OCI-LY1 (cell line): ENCODE results near the gene SPRTN.

Experiments
- H2AFZ ChIP-seq: fragments of 200-600 bp; sonication (generic), shearing (Covaris generic); 2 replicates; pipeline ENCODE4 v1.6.0; 2014; ENCODE audit warnings: antibody characterized with exemption, mild to moderate bottlenecking, low read length
- H3F3A ChIP-seq: fragments of 200-600 bp; sonication (generic), shearing (Covaris generic); 2 replicates; pipeline ENCODE4 v1.6.0; 2014; ENCODE audit warnings: mild to moderate bottlenecking, antibody characterized with exemption, low read length, moderate library complexity; ENCODE audit not compliant: insufficient read depth
- H3K27ac ChIP-seq: fragments of 200-600 bp; sonication (generic); 2 replicates; pipeline ENCODE4 v1.5.1; 2014; ENCODE audit warnings: low read length, mixed run types, mild to moderate bottlenecking, low read depth; ENCODE audit not compliant: poor library complexity, severe bottlenecking
- H3K27me3 ChIP-seq: fragments of 200-600 bp; sonication (generic); 2 replicates; pipeline ENCODE4 v1.6.0; 2014; ENCODE audit warnings: antibody characterized with exemption, mild to moderate bottlenecking, low read length, moderate library complexity; ENCODE audit not compliant: insufficient read depth
- H3K36me3 ChIP-seq: fragments of 200-600 bp; sonication (generic); 2 replicates; pipeline ENCODE4 v1.6.1; 2014; ENCODE audit warnings: mild to moderate bottlenecking, antibody characterized with exemption, low read length, moderate library complexity, mixed read lengths; ENCODE audit not compliant: insufficient read depth
- H3K4me1 ChIP-seq: fragments of 200-600 bp; sonication (generic); 2 replicates; pipeline ENCODE4 v1.5.1; 2014; ENCODE audit warnings: mild to moderate bottlenecking, low read length, moderate library complexity; ENCODE audit not compliant: insufficient read depth, severe bottlenecking
- H3K4me2 ChIP-seq: fragments of 200-600 bp; sonication (generic), shearing (Covaris generic); 2 replicates; pipeline ENCODE4 v1.6.1; 2014; ENCODE audit warnings: low read length
- H3K4me3 ChIP-seq: fragments of 200-600 bp; sonication (generic); 2 replicates; pipeline ENCODE4 v1.5.1; 2014; ENCODE audit warnings: low read length, low read depth, mild to moderate bottlenecking, mixed read lengths; ENCODE audit not compliant: poor library complexity, severe bottlenecking
- H3K79me2 ChIP-seq: fragments of 200-600 bp; shearing (Covaris generic); 2 replicates; pipeline ENCODE4 v1.6.1; 2016; ENCODE audit warnings: mixed run types, low read length, mixed read lengths; ENCODE audit not compliant: insufficient read depth
- H3K9ac ChIP-seq: fragments of 200-600 bp; sonication (generic), shearing (Covaris generic); 2 replicates; pipeline ENCODE4 v1.6.1; 2014; ENCODE audit warnings: mild to moderate bottlenecking, low read length, mixed read lengths
- H3K9me2 ChIP-seq: fragments of 200-600 bp; sonication (generic), shearing (Covaris generic); 2 replicates; pipeline ENCODE4 v1.6.1; 2014; ENCODE audit warnings: low read depth, mild to moderate bottlenecking, low read length, mixed read lengths
- H3K9me3 ChIP-seq: fragments of 200-600 bp; shearing (Covaris generic); 2 replicates; pipeline ENCODE4 v1.6.1; 2014; ENCODE audit warnings: low read length, mixed read lengths
- H4K20me1 ChIP-seq: fragments of 200-600 bp; sonication (generic), shearing (Covaris generic); 2 replicates; pipeline ENCODE4 v1.6.0; 2016; ENCODE audit warnings: mild to moderate bottlenecking, low read length; ENCODE audit not compliant: insufficient read depth
- CTCF ChIP-seq: fragments of 200-600 bp; sonication (generic), shearing (Covaris generic); IDR thresholded peaks from 2 replicates; pipeline ENCODE4 v1.5.1; 2017; ENCODE audit warnings: mild to moderate bottlenecking, antibody characterized with exemption, low read length, moderate library complexity, mixed read lengths
- EZH2 ChIP-seq: fragments of 200-600 bp; sonication (generic), shearing (Covaris generic); IDR thresholded peaks from 2 replicates; pipeline ENCODE4 v1.8.0; 2017; ENCODE audit warnings: borderline replicate concordance, mixed run types, mild to moderate bottlenecking, antibody characterized with exemption, low read length, moderate library complexity, mixed read lengths

SPRTN gene

GRCh38 chr1:231362325-231362724 is 24.2 kb downstream of the SPRTN start:
- H4K20me1 ChIP-seq: no peaks in the 10 kb centered on the region
- H3K79me2 ChIP-seq: no peaks in the 10 kb centered on the region
- TF ChIP-seq CTCF (no peak), EZH2 (no peak)
- peaks cover 4% of the 10 kb centered on the region for H3K4me1 ChIP-seq
- H3K27ac ChIP-seq: no peak overlapping the region
- no peak overlapping the region for H2AFZ ChIP-seq
- H3K9ac ChIP-seq: no peak overlapping the region
- no peaks in the 10 kb centered on the region for H3F3A ChIP-seq
- H3K4me2 ChIP-seq: no peak overlapping the region
- H3K9me2 ChIP-seq: no peaks in the 10 kb centered on the region
- H3K4me3 ChIP-seq: no peak overlapping the region
- H3K36me3 ChIP-seq: peaks cover 17% of the 10 kb centered on the region; the same call in 1 of the 2 replicates
- H3K9me3 ChIP-seq: no peaks in the 10 kb centered on the region
- H3K27me3 ChIP-seq: no peaks in the 10 kb centered on the region

DNA sequence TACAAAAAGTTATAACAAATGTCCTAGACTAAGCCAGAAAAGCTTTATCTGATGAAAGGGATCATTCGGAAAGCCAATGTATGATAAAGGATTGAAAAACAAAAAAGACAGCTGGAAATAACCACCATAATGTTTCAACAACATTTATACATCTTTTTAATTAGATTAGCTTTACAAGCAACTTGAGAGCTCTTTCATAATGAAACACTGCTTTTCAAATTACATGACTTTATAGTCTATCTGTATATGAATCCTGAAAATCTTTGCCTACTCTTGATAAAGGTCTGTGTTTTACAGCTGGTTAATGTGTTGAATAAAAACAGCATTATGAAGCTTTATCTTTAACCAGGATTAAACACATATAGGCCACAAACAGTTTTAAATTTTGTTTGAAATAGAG is 25.5 kb downstream of the SPRTN start:
- Histone ChIP-seq H3K79me2 (no peaks in the 10 kb centered on the region), H3K36me3 (peaks cover 17% of the 10 kb centered on the region; the same call in 1 of the 2 replicates), H3K4me3 (no peak overlapping the region), H3K4me1 (no peaks in the 10 kb centered on the region), H3K9ac (no peak overlapping the region), H3K9me3 (no peaks in the 10 kb centered on the region), H4K20me1 (no peaks in the 10 kb centered on the region), H3K4me2 (no peak overlapping the region), H2AFZ (no peak overlapping the region), H3K27ac (no peak overlapping the region), H3K9me2 (no peaks in the 10 kb centered on the region), H3F3A (no peaks in the 10 kb centered on the region), H3K27me3 (no peaks in the 10 kb centered on the region)
- TF ChIP-seq CTCF: no peak
- no peak for TF ChIP-seq EZH2

DNA sequence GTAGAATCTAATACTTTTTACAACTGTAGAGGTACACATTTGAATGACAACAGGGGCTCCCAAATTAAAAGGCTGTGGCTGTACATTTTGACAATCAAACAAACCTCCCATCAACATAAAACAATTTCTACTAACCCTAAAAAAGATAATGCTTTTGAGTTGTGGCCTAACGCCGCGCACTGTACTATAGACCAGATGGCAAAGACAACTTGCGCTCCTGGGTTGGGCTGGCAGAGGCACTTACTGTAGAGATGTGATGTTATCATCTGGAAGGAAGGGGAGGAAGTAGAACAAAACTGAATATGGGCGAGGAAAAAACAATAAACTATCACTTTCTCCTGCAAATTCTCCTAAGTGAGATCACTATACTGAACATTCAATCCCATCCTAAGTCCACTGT is 26.1 kb downstream of the SPRTN start:
- Histone ChIP-seq H4K20me1 (no peaks in the 10 kb centered on the region), H3K9ac (no peak overlapping the region)

More for the DNA sequence above, 26.1 kb downstream of the SPRTN start:
- H3K79me2 ChIP-seq: no peaks in the 10 kb centered on the region
- no peaks in the 10 kb centered on the region for H3K27me3 ChIP-seq
- TF ChIP-seq CTCF: no peak
- no peak for TF ChIP-seq EZH2
- no peak overlapping the region for H3K4me3 ChIP-seq
- no peaks in the 10 kb centered on the region for H3K9me2 ChIP-seq
- no peak overlapping the region for H3K27ac ChIP-seq
- H3F3A ChIP-seq: no peaks in the 10 kb centered on the region
- H3K4me2 ChIP-seq: no peak overlapping the region
- no peaks in the 10 kb centered on the region for H3K9me3 ChIP-seq
- no peak overlapping the region for H2AFZ ChIP-seq
- peaks cover 20% of the 10 kb centered on the region; the same call in 1 of the 2 replicates for H3K36me3 ChIP-seq
- no peaks in the 10 kb centered on the region for H3K4me1 ChIP-seq
